ENCODE data around the gene SKI.

Gene SKI

GRCh38 chr1:2298685-2299084 is 70.6 kb downstream of the SKI start:
- no peak for DNase-seq

GRCh38 chr1:2299131-2299627 is 71.1 kb downstream of the SKI start:
- no peak for DNase-seq

GRCh38 chr1:2300004-2300771 is 72.1 kb downstream of the SKI start:
- peak; percentile 78 for DNase-seq

- DNase-seq, result peak; percentile 84
Observed at GRCh38 chr1:2300851-2301606, 72.9 kb downstream of the SKI start.

- DNase-seq, result no peak
Observed at GRCh38 chr1:2301607-2302291, 73.6 kb downstream of the SKI start.

GRCh38 chr1:2302292-2302925 is 74.3 kb downstream of the SKI start:
- DNase-seq, result no peak

- DNase-seq, result no peak
Observed at GRCh38 chr1:2303016-2303775, 75.1 kb downstream of the SKI start.

GRCh38 chr1:2303781-2304180 is 75.7 kb downstream of the SKI start:
- DNase-seq, result no peak

GRCh38 chr1:2304282-2304681 is 76.2 kb downstream of the SKI start:
- DNase-seq, result no peak

- DNase-seq, result no peak
Observed at GRCh38 chr1:2304921-2305681, 77.0 kb downstream of the SKI start.

GRCh38 chr1:2306151-2306978 is 78.2 kb downstream of the SKI start:
- no peak for DNase-seq

GRCh38 chr1:2307064-2307605 is 79.0 kb downstream of the SKI start:
- no peak for DNase-seq

- DNase-seq, result no peak
Observed at GRCh38 chr1:2307972-2308371, 79.9 kb downstream of the SKI start.

- no peak for DNase-seq
Observed at GRCh38 chr1:2308844-2309243, 80.7 kb downstream of the SKI start.

GRCh38 chr1:2310332-2311183 is 82.4 kb downstream of the SKI start:
- no peak for DNase-seq

- DNase-seq, result peak; percentile 48
Observed at GRCh38 chr1:2311184-2312032, 83.3 kb downstream of the SKI start.

GRCh38 chr1:2312160-2312514 is 84.0 kb downstream of the SKI start:
- DNase-seq, result no peak

- DNase-seq, result no peak
Observed at GRCh38 chr1:2312515-2313301, 84.6 kb downstream of the SKI start.
